Measurements from ENCODE around the gene TAMALIN. TPM values are rescaled to one million over a fixed set of nuclear protein-coding genes. Genes with fewer than 3 reads are reported as not detected.

The TAMALIN gene
- total RNA-seq, 3 donors from 2014 or later (not counting 1 experiment from before 2014, with no cell fraction given): 403 to 663 (median 424) TPM

GRCh38 chr12:52003016-52003550 is 3.7 kb upstream of the TAMALIN start:
- TF ChIP-seq CTCF (IDR thresholded peaks at IDR 0.05): no peak
- H3K27ac Mint-ChIP-seq: peak overlapping the region in 1 of 2 donors; percentile 42
- peaks cover 26% of the 10 kb centered on the region for H3K4me1 ChIP-seq (ENCODE audit: control insufficient read depth, insufficient read depth, low read length)
- no peaks in the 10 kb centered on the region for H3K27me3 Mint-ChIP-seq (ENCODE audit: low read depth in 2 of 2)
- no peaks in the 10 kb centered on the region for H3K9me3 Mint-ChIP-seq
- ATAC-seq: no peak
- H3K36me3 ChIP-seq (ENCODE audit: control insufficient read depth, insufficient read depth, low read length): no peaks in the 10 kb centered on the region
- no peak overlapping the region for H3K27ac ChIP-seq (ENCODE audit: low read length)
- intact Hi-C loops (cut with micrococcal nuclease): no loop called here
- H3K4me3 Mint-ChIP-seq: no peak overlapping the region
- no peak for DNase-seq
- peaks cover 20 to 27% of the 10 kb centered on the region in 2 donors for H3K4me1 Mint-ChIP-seq
- no peak overlapping the region for H3K4me3 ChIP-seq (ENCODE audit: low read length)
- peaks cover 4% of the 10 kb centered on the region for H3K27me3 ChIP-seq (ENCODE audit: control insufficient read depth, insufficient read depth, low read length)
- WGBS (ENCODE audit: insufficient coverage): 93% methylated on average over 7 of the region's 8 CpGs
- no peaks in the 10 kb centered on the region for H3K9me3 ChIP-seq (ENCODE audit: control insufficient read depth, insufficient read depth, low read length)
- H3K36me3 Mint-ChIP-seq: no peaks in the 10 kb centered on the region

- Histone ChIP-seq H3K36me3 (ENCODE audit: control insufficient read depth, insufficient read depth, low read length) (no peaks in the 10 kb centered on the region), H3K27me3 (ENCODE audit: control insufficient read depth, insufficient read depth, low read length) (peaks cover 4% of the 10 kb centered on the region), H3K4me1 (ENCODE audit: control insufficient read depth, insufficient read depth, low read length) (peaks cover 31% of the 10 kb centered on the region), H3K9me3 (ENCODE audit: control insufficient read depth, insufficient read depth, low read length) (no peaks in the 10 kb centered on the region), H3K4me3 (ENCODE audit: low read length) (no peak overlapping the region), H3K27ac (ENCODE audit: low read length) (no peak overlapping the region)
- no peaks in the 10 kb centered on the region for H3K27me3 Mint-ChIP-seq (ENCODE audit: low read depth in 2 of 2)
- no peaks in the 10 kb centered on the region for H3K36me3 Mint-ChIP-seq
- H3K4me3 Mint-ChIP-seq: no peak overlapping the region
- WGBS (ENCODE audit: insufficient coverage): 59% methylated on average over 6 of the region's 6 CpGs
- no peak for DNase-seq
- H3K27ac Mint-ChIP-seq: peak overlapping the region in 1 of 2 donors; percentile 42
- H3K4me1 Mint-ChIP-seq: peaks cover 25 to 31% of the 10 kb centered on the region in 2 donors
- H3K9me3 Mint-ChIP-seq: no peaks in the 10 kb centered on the region
- intact Hi-C loops (cut with micrococcal nuclease): no loop called here
- TF ChIP-seq CTCF (IDR thresholded peaks at IDR 0.05): no peak
- no peak for ATAC-seq
Measured at GRCh38 chr12:52003591-52003990, 3.2 kb upstream of the TAMALIN start.

- Histone ChIP-seq H3K27me3 (ENCODE audit: control insufficient read depth, insufficient read depth, low read length) (peaks cover 4% of the 10 kb centered on the region), H3K36me3 (ENCODE audit: control insufficient read depth, insufficient read depth, low read length) (no peaks in the 10 kb centered on the region), H3K4me1 (ENCODE audit: control insufficient read depth, insufficient read depth, low read length) (peaks cover 31% of the 10 kb centered on the region), H3K9me3 (ENCODE audit: control insufficient read depth, insufficient read depth, low read length) (no peaks in the 10 kb centered on the region), H3K4me3 (ENCODE audit: low read length) (no peak overlapping the region), H3K27ac (ENCODE audit: low read length) (no peak overlapping the region)
- ATAC-seq (no peak), DNase-seq (peak in 1 of 2 donors; percentile 49)
- no peaks in the 10 kb centered on the region for H3K9me3 Mint-ChIP-seq
- H3K27me3 Mint-ChIP-seq (ENCODE audit: low read depth in 2 of 2): no peaks in the 10 kb centered on the region
- TF ChIP-seq CTCF (IDR thresholded peaks at IDR 0.05): no peak
- H3K27ac Mint-ChIP-seq: no peak overlapping the region
- intact Hi-C loops (cut with micrococcal nuclease): no loop called here
- H3K4me3 Mint-ChIP-seq: no peak overlapping the region
- 71% methylated on average over 5 of the region's 5 CpGs for WGBS (ENCODE audit: insufficient coverage)
- peaks cover 27 to 34% of the 10 kb centered on the region in 2 donors for H3K4me1 Mint-ChIP-seq
- H3K36me3 Mint-ChIP-seq: no peaks in the 10 kb centered on the region
Measured at GRCh38 chr12:52004042-52004648, 2.6 kb upstream of the TAMALIN start.
